Lung (tissue), 12 donors: ENCODE measurements around the gene AASS. TPM values are rescaled to one million over a fixed set of nuclear protein-coding genes. Genes with fewer than 3 reads are reported as not detected.

ENCODE experiments used
- ATAC-seq: fragments of 200-7000 bp; cut with Tn5 transposase; one replicate; pipeline ENCODE4 v1.9.1; 2020; ENCODE audit warnings: moderate number of reproducible peaks; ENCODE audit not compliant: insufficient read depth, low FRiP score
- DNase-seq, 3 donors: peaks; one replicate each; pipeline ENCODE4 v3.0.0-alpha.2; 2013 to 2017
- H3K27ac ChIP-seq, 2 donors: one replicate each; pipeline ENCODE4 v1.5.1; 2013; ENCODE audit warnings: mild to moderate bottlenecking in 2 of 2, moderate library complexity in 2 of 2, control low read depth in 1 of 2, inconsistent platforms in 1 of 2, low read depth in 1 of 2, low read length in 1 of 2
- H3K27me3 ChIP-seq, 3 donors: one replicate each; pipeline ENCODE4 v1.5.1; 2013; ENCODE audit warnings: low read length in 2 of 3; ENCODE audit not compliant: control insufficient read depth in 3 of 3, insufficient read depth in 3 of 3
- H3K36me3 ChIP-seq, 4 donors: one replicate each; pipeline ENCODE4 v1.5.1; 2013; ENCODE audit warnings: low read length in 4 of 4, mild to moderate bottlenecking in 1 of 4, moderate library complexity in 1 of 4; ENCODE audit not compliant: control insufficient read depth in 4 of 4, insufficient read depth in 4 of 4
- H3K4me1 ChIP-seq, 5 donors: one replicate each; pipeline ENCODE4 v1.5.1; 2013; ENCODE audit warnings: low read length in 5 of 5, mild to moderate bottlenecking in 2 of 5, moderate library complexity in 1 of 5; ENCODE audit not compliant: control insufficient read depth in 5 of 5, insufficient read depth in 5 of 5
- H3K4me3 ChIP-seq: one replicate; pipeline ENCODE4 v1.5.1; 2013; ENCODE audit warnings: mild to moderate bottlenecking, control low read depth, moderate library complexity
- H3K9ac ChIP-seq, 2 donors: one replicate each; pipeline ENCODE4 v1.5.1; 2013; ENCODE audit warnings: low read length in 2 of 2, control low read depth in 1 of 2; ENCODE audit not compliant: insufficient read depth in 1 of 2
- H3K9me3 ChIP-seq, 4 donors: one replicate each; pipeline ENCODE4 v1.5.1; 2013; ENCODE audit warnings: low read length in 3 of 4, mild to moderate bottlenecking in 1 of 4, moderate library complexity in 1 of 4; ENCODE audit not compliant: control insufficient read depth in 4 of 4, insufficient read depth in 3 of 4
- CTCF ChIP-seq: IDR thresholded peaks from 2 replicates; pipeline ENCODE4 v1.5.1; 2012; ENCODE audit warnings: mild to moderate bottlenecking; ENCODE audit errors: control extremely low read depth, extremely low read depth
- WGBS, 2 donors: extraction: QIAGEN DNeasy Blood & Tissue Kit; methylation state at CpG; one replicate each; pipeline ENCODE4 v1.1.7; 2013; 5-methylcytosine and 5-hydroxymethylcytosine counted together
- polyA plus RNA-seq, 2 donors: library from polyadenylated mRNA; stranded (reverse); fragments of 200-250 nt; gene quantifications; one replicate each; pipeline ENCODE4 v1.2.1, GENCODE V29; 2013
- total RNA-seq, 2 donors: library from RNA; depleted of rRNA in 1 of 2; stranded (reverse); fragments of >200 nt in 1 of 2; gene quantifications; one replicate each; pipeline ENCODE4 v1.2.1, GENCODE V29; 2014 to 2021
- donor health status: control.
- donor health status: control.
- donor health status: Bipolar disorder and iron deficiency.
- donor health status: healthy.
- donor health status: DM: yes; HTN: yes; CAD: no.

The AASS gene
- total and polyA plus RNA-seq, 4 donors, result 11.6 to 98.4 (median 25.3) TPM

- 58 to 71% methylated on average over 2 of the region's 2 CpGs for WGBS, 2 donors
- Histone ChIP-seq H3K27me3 (no peaks in the 10 kb centered on the region), H3K9ac (no peak overlapping the region), H3K27ac (no peak overlapping the region), H3K36me3 (no peaks in the 10 kb centered on the region), H3K4me1 (no peaks in the 10 kb centered on the region), H3K4me3 (no peak overlapping the region), H3K9me3 (no peaks in the 10 kb centered on the region)
- TF ChIP-seq CTCF, result no peak
- ATAC-seq (no peak), DNase-seq (no peak)
These were observed 87.1 kb downstream of the AASS start for GRCh38 chr7:122056977-122057376.

- DNase-seq (no peak), ATAC-seq (no peak)
- Histone ChIP-seq H3K27ac (no peak overlapping the region), H3K9me3 (no peaks in the 10 kb centered on the region), H3K9ac (no peak overlapping the region), H3K4me1 (no peaks in the 10 kb centered on the region), H3K27me3 (no peaks in the 10 kb centered on the region), H3K4me3 (no peak overlapping the region), H3K36me3 (no peaks in the 10 kb centered on the region)
- WGBS, 2 donors, result 54 to 61% methylated on average over 1 of the region's 1 CpG
- no peak for TF ChIP-seq CTCF
These were observed 89.0 kb downstream of the AASS start for GRCh38 chr7:122055073-122055472.

GRCh38 chr7:122054393-122054792, 89.7 kb downstream of the AASS start:
- Histone ChIP-seq H3K27me3 (no peaks in the 10 kb centered on the region), H3K36me3 (no peaks in the 10 kb centered on the region), H3K9me3 (no peaks in the 10 kb centered on the region), H3K4me1 (no peaks in the 10 kb centered on the region), H3K4me3 (no peak overlapping the region), H3K27ac (no peak overlapping the region), H3K9ac (no peak overlapping the region)
- ATAC-seq, result no peak
- peak in 1 of 3 donors; percentile 7 for DNase-seq
- TF ChIP-seq CTCF, result no peak
- WGBS, 2 donors, result 62 to 79% methylated on average over 1 of the region's 1 CpG

GRCh38 chr7:122046402-122046801, 97.6 kb downstream of the AASS start:
- no peak overlapping the region for H3K9ac ChIP-seq
- H3K4me1 ChIP-seq, result no peaks in the 10 kb centered on the region
- no peaks in the 10 kb centered on the region for H3K36me3 ChIP-seq
- no peak overlapping the region for H3K4me3 ChIP-seq
- 83 to 88% methylated on average over 3 of the region's 3 CpGs for WGBS, 2 donors
- ATAC-seq (no peak), DNase-seq (no peak)
- H3K9me3 ChIP-seq, result no peaks in the 10 kb centered on the region
- no peaks in the 10 kb centered on the region for H3K27me3 ChIP-seq
- H3K27ac ChIP-seq, result no peak overlapping the region
- TF ChIP-seq CTCF, result no peak
